Gastrocnemius medialis (tissue), 4 donors: ENCODE data around the gene MINDY3. TPM values are rescaled to one million over a fixed set of nuclear protein-coding genes. Genes with fewer than 3 reads are reported as not detected.

Experiments
- ATAC-seq, 2 donors: fragments of 150-250 bp; one replicate each; pipeline ENCODE4 v1.9.1; 2016
- DNase-seq, 2 donors: peaks; one replicate each; pipeline ENCODE4 v3.0.0-alpha.2; 2019
- H3K27ac ChIP-seq, 4 donors: fragments of 200-600 bp; sonication (generic); 1 replicate in 1 of 4; 2 replicates in 3 of 4; pipeline ENCODE4 v1.5.1; 2016 to 2018; ENCODE audit warnings: mild to moderate bottlenecking in 2 of 4, moderate library complexity in 1 of 4
- H3K27me3 ChIP-seq, 3 donors: fragments of 200-600 bp; sonication (generic) in 2 of 3; 1 replicate in 1 of 3; 2 replicates in 2 of 3; pipeline versions ENCODE4 v1.5.1 to v1.6.0; 2016 to 2019; ENCODE audit warnings: mild to moderate bottlenecking in 1 of 3, moderate library complexity in 1 of 3
- H3K36me3 ChIP-seq, 2 donors: fragments of 200-600 bp; sonication (generic) in 1 of 2; one replicate each; pipeline ENCODE4 v1.5.1; 2017 to 2018
- H3K4me1 ChIP-seq, 2 donors: fragments of 200-600 bp; sonication (generic) in 1 of 2; one replicate each; pipeline ENCODE4 v1.5.1; 2016 to 2017; ENCODE audit warnings: mild to moderate bottlenecking in 2 of 2
- H3K4me3 ChIP-seq, 4 donors: fragments of 200-600 bp; sonication (generic) in 3 of 4; 1 replicate in 1 of 4; 2 replicates in 3 of 4; pipeline ENCODE4 v1.5.1; 2016 to 2019; ENCODE audit warnings: mild to moderate bottlenecking in 2 of 4
- H3K9me3 ChIP-seq, 3 donors: fragments of 200-600 bp; sonication (generic) in 2 of 3; 1 replicate in 1 of 3; 2 replicates in 2 of 3; pipeline ENCODE4 v1.5.1; 2016 to 2019
- POLR2A ChIP-seq, 2 donors: fragments of 450-650 bp; IDR thresholded peaks; one replicate each; pipeline ENCODE4 v1.6.1; 2017; ENCODE audit warnings: antibody characterized with exemption in 2 of 2, mild to moderate bottlenecking in 2 of 2, moderate library complexity in 2 of 2
- in situ Hi-C, 4 donors: fragments of 200-750 bp; cut with MboI; loops; one replicate each; pipeline versions ENCODE4 v1.15.0 to v1.8.0; 2017; ENCODE audit warnings: low sequenced_read_pairs in 4 of 4
- intact Hi-C: fragments of 100-400 bp; cut with DNase I; formaldehyde crosslinking; loops from one replicate; pipeline ENCODE4 v1.15.1; 2023; ENCODE audit warnings: low total_unique reads
- total RNA-seq, 4 donors: library from RNA; depleted of rRNA; stranded (reverse); fragments of >200 nt; gene quantifications; one replicate each; pipeline versions ENCODE4 v1.1.0 to v1.2.3, GENCODE V29; 2016
- TF ChIP-seq, protein P1 (sequence below), 5 experiments: fragments of 450-650 bp in 3 of 5; fragments of 200-600 bp in 2 of 5; sonication (generic) in 2 of 5; IDR thresholded peaks in 4 of 5; conservative IDR thresholded peaks in 1 of 5; 1 replicate in 4 of 5; 2 replicates in 1 of 5; pipeline ENCODE4 v1.5.1; 2016 to 2019; ENCODE audit warnings: antibody characterized with exemption in 5 of 5, mild to moderate bottlenecking in 3 of 5, moderate library complexity in 3 of 5

MINDY3 gene
- total RNA-seq, 4 donors from 2014 or later = 7.6 to 37.5 (median 10.8) TPM

DNA sequence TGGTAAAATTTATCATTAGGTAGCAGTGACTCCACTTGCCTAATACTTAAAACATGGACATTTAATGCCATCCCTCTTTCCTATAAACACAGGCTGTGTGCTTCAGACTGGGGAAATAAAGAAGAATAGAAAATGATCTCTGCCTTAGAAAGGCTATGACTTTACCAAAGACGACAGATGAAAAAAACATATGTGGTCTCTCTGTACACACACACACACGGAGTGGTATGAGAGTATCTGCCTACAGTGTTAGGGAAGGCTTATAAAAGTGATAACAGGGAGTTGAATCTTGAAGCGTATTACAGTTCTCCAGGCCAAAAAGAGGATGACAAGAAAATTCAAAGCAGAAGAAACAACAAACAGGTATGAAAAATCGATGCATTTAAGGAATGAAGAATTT lies 38.2 kb downstream of the MINDY3 start:
- H3K4me1 ChIP-seq = no peaks in the 10 kb centered on the region
- H3K9me3 ChIP-seq = no peaks in the 10 kb centered on the region
- in situ Hi-C loops = loop anchor here in 3 of 4 donors (5.0 to 25.0 kb wide), 4 partner anchors 100 to 387 kb away; no protein-coding TSS in a partner anchor
- DNase-seq = no peak
- H3K36me3 ChIP-seq = peaks cover 0 to 6% of the 10 kb centered on the region in 2 donors
- TF ChIP-seq, protein P1, sequence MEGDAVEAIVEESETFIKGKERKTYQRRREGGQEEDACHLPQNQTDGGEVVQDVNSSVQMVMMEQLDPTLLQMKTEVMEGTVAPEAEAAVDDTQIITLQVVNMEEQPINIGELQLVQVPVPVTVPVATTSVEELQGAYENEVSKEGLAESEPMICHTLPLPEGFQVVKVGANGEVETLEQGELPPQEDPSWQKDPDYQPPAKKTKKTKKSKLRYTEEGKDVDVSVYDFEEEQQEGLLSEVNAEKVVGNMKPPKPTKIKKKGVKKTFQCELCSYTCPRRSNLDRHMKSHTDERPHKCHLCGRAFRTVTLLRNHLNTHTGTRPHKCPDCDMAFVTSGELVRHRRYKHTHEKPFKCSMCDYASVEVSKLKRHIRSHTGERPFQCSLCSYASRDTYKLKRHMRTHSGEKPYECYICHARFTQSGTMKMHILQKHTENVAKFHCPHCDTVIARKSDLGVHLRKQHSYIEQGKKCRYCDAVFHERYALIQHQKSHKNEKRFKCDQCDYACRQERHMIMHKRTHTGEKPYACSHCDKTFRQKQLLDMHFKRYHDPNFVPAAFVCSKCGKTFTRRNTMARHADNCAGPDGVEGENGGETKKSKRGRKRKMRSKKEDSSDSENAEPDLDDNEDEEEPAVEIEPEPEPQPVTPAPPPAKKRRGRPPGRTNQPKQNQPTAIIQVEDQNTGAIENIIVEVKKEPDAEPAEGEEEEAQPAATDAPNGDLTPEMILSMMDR (IDR thresholded peaks at IDR 0.05 in 4 of 5, conservative IDR thresholded peaks at IDR 0.05 in 1 of 5) = no peak
- TF ChIP-seq POLR2A (IDR thresholded peaks at IDR 0.05) = no peak
- H3K27me3 ChIP-seq = no peaks in the 10 kb centered on the region
- H3K4me3 ChIP-seq = no peak overlapping the region
- no peak overlapping the region for H3K27ac ChIP-seq
- intact Hi-C loops = loop anchor here (10.0 kb wide), 2 partner anchors 177 to 237 kb away; no protein-coding TSS in a partner anchor
- no peak for ATAC-seq

- in situ Hi-C loops = loop anchor here in 3 of 4 donors (5.0 to 25.0 kb wide), 4 partner anchors 99 to 386 kb away; no protein-coding TSS in a partner anchor
- no peak overlapping the region for H3K4me3 ChIP-seq
- intact Hi-C loops = loop anchor here (10.0 kb wide), 2 partner anchors 176 to 236 kb away; no protein-coding TSS in a partner anchor
- ATAC-seq (no peak), DNase-seq (no peak)
- TF ChIP-seq, protein P1 (IDR thresholded peaks at IDR 0.05 in 4 of 5, conservative IDR thresholded peaks at IDR 0.05 in 1 of 5) = no peak
- TF ChIP-seq POLR2A (IDR thresholded peaks at IDR 0.05) = no peak
- peaks cover 0 to 6% of the 10 kb centered on the region in 2 donors for H3K36me3 ChIP-seq
- no peaks in the 10 kb centered on the region for H3K27me3 ChIP-seq
- H3K27ac ChIP-seq = no peak overlapping the region
- H3K4me1 ChIP-seq = no peaks in the 10 kb centered on the region
- no peaks in the 10 kb centered on the region for H3K9me3 ChIP-seq
Observed at GRCh38 chr10:15821046-15821683, 39.1 kb downstream of the MINDY3 start.

GRCh38 chr10:15817409-15818046 lies 42.8 kb downstream of the MINDY3 start:
- Histone ChIP-seq H3K27me3 (no peaks in the 10 kb centered on the region), H3K36me3 (peaks cover 0 to 6% of the 10 kb centered on the region in 2 donors), H3K4me1 (peaks cover 8 to 11% of the 10 kb centered on the region in 2 donors), H3K4me3 (no peak overlapping the region), H3K27ac (no peak overlapping the region), H3K9me3 (no peaks in the 10 kb centered on the region)
- intact Hi-C loops = no loop called here
- in situ Hi-C loops = loop anchor here in 1 of 4 donors (25.0 kb wide), 1 partner anchor 380 kb away; no protein-coding TSS in a partner anchor
- TF ChIP-seq, protein P1 (IDR thresholded peaks at IDR 0.05 in 4 of 5, conservative IDR thresholded peaks at IDR 0.05 in 1 of 5) = no peak
- TF ChIP-seq POLR2A (IDR thresholded peaks at IDR 0.05) = no peak
- ATAC-seq (no peak), DNase-seq (no peak)

DNA sequence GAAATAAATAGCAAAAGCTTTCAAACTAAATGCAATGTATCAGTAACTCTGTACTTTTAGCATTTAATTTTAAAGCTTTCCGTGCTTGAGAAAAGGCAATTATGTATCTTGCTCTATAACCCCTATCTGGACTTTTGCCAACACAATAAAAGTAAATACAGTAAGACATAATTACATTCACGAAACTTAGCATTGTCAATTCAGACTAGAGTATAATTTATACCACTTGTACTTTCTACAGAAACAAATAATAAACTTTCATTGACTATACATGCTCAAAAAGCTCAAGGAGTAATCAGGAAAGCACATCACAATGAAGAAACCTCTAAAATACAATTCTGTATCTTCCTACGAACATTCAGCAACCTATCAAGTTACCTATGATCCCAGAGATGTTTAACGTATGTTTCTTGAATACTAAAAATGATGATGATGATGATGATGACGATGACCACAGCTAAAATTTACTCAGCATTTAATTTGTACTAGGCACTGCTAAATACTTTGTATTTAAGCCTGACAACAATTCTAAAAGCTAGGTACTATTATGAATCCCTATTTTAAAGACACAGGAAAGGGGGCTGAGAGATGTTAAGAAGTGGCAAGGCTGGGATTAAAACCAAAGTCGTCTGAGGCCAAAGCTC lies 44.9 kb downstream of the MINDY3 start:
- Histone ChIP-seq H3K9me3 (no peaks in the 10 kb centered on the region), H3K4me1 (peaks cover 14 to 17% of the 10 kb centered on the region in 2 donors), H3K27ac (no peak overlapping the region), H3K4me3 (no peak overlapping the region), H3K27me3 (no peaks in the 10 kb centered on the region), H3K36me3 (no peaks in the 10 kb centered on the region)
- intact Hi-C loops (no loop called here), in situ Hi-C loops (loop anchor here in 1 of 4 donors (25.0 kb wide), 1 partner anchor 378 kb away; no protein-coding TSS in a partner anchor)
- ATAC-seq (no peak), DNase-seq (no peak)
- TF ChIP-seq, protein P1 (IDR thresholded peaks at IDR 0.05 in 4 of 5, conservative IDR thresholded peaks at IDR 0.05 in 1 of 5) = no peak
- TF ChIP-seq POLR2A (IDR thresholded peaks at IDR 0.05) = no peak
